GM12801 (cell line): ENCODE results near the gene LENG8.

Experiments used
- CTCF ChIP-seq: IDR thresholded peaks from one replicate; pipeline ENCODE4 v1.5.1; 2011; ENCODE audit warnings: control low read depth; ENCODE audit not compliant: insufficient read length; ENCODE audit errors: extremely low read depth

Gene LENG8

GRCh38 chr19:54424660-54425381 lies 24.2 kb upstream of the LENG8 start:
- no peak for TF ChIP-seq CTCF

DNA sequence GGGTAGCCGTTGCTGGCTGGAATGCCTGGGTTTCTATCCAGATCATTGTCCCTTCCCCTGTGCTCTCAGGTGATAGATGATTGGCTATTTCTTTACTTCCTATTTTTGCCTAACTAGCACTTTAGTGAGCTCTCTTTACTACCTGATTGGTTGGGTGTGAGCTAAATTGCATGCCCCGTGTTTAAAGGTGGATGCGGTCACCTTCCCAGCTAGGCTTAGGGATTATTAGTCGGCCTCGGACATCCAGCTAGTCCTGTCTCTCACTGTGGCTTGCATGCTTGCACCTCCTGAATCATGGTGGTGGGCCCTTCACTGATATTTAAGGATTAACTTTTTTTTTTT lies 23.6 kb upstream of the LENG8 start:
- TF ChIP-seq CTCF: no peak

GRCh38 chr19:54426291-54426931 lies 22.6 kb upstream of the LENG8 start:
- TF ChIP-seq CTCF: no peak

- no peak for TF ChIP-seq CTCF
Observed at GRCh38 chr19:54427586-54427985, 21.4 kb upstream of the LENG8 start.

GRCh38 chr19:54428323-54429175 lies 20.4 kb upstream of the LENG8 start:
- TF ChIP-seq CTCF: no peak

DNA sequence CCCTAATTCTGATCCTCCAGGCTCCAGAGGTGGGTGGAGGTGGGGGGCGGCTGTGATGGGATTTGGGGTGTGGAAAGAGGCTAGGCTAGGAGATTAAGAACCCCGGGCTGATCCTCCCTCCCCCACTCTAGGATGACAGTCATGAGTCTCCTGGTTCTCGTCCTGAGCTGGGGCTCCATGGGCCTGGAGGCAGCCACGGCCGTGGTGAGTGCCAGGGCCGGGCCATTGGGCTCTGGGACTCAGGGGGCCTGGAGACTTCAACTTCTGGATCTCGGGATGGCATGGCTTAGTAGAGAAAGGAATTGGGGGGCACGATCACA lies 19.9 kb upstream of the LENG8 start:
- no peak for TF ChIP-seq CTCF

GRCh38 chr19:54429545-54430227 lies 19.3 kb upstream of the LENG8 start:
- TF ChIP-seq CTCF: no peak
